Measurements from ENCODE around the gene MYL6B. TPM values are rescaled to one million over a fixed set of nuclear protein-coding genes. Genes with fewer than 3 reads are reported as not detected.
"Not testable (repeated sequence)": the region's sequence is repeated elsewhere in the genome, so short reads cannot be mapped to it uniquely, and the experiment has no call there.

The MYL6B gene
- total and polyA plus RNA-seq, 8 donors = 6.7 to 65.9 (median 16.5) TPM

- no peak overlapping the region for H3K4me3 ChIP-seq
- peaks cover 3 to 63% (median 50%) of the 10 kb centered on the region in 3 donors for H3K36me3 ChIP-seq
- peaks cover 0 to 21% (median 3%) of the 10 kb centered on the region in 3 donors for H3K4me1 ChIP-seq
- TF ChIP-seq CTCF (IDR thresholded peaks at IDR 0.05) = no peak
- intact Hi-C loops (cut with DNase I) = no loop called here
- 88 to 91% methylated on average over 5 of the region's 5 CpGs for WGBS, 2 donors
- DNase-seq = no peak
- H3K27me3 ChIP-seq = no peaks in the 10 kb centered on the region
- H3K27ac ChIP-seq = no peak overlapping the region
- no peak for FAIRE-seq
- ATAC-seq = no peak
- H3K9me3 ChIP-seq = no peaks in the 10 kb centered on the region
Observed at GRCh38 chr12:56110571-56110970, 41.8 kb upstream of the MYL6B start.

GRCh38 chr12:56114084-56114483 is 38.3 kb upstream of the MYL6B start:
- no peak for ATAC-seq
- Histone ChIP-seq H3K4me1 (peaks cover 0 to 10% (median 4%) of the 10 kb centered on the region in 3 donors), H3K4me3 (no peak overlapping the region), H3K36me3 (peaks cover 3 to 38% (median 36%) of the 10 kb centered on the region in 3 donors), H3K27me3 (no peaks in the 10 kb centered on the region), H3K27ac (no peak overlapping the region), H3K9me3 (no peaks in the 10 kb centered on the region)
- 84 to 91% methylated on average over 1 of the region's 1 CpG for WGBS, 2 donors
- DNase-seq = no peak
- TF ChIP-seq CTCF (IDR thresholded peaks at IDR 0.05) = no peak
- FAIRE-seq = no peak
- intact Hi-C loops (cut with DNase I) = no loop called here

GRCh38 chr12:56115329-56115728 is 37.1 kb upstream of the MYL6B start:
- Histone ChIP-seq H3K4me1 (peaks cover 0 to 17% (median 13%) of the 10 kb centered on the region in 3 donors), H3K27me3 (no peaks in the 10 kb centered on the region), H3K27ac (peak overlapping the region; percentile 76 to 94 (median 86)), H3K4me3 (peak overlapping the region in 3 of 4 donors; percentile 65 to 84 (median 67)), H3K9me3 (no peaks in the 10 kb centered on the region), H3K36me3 (peaks cover 3 to 25% (median 24%) of the 10 kb centered on the region in 3 donors)
- FAIRE-seq (no peak), ATAC-seq (no peak), DNase-seq (peak in 2 of 6 donors; percentile 37 to 41)
- 27 to 31% methylated on average over 10 of the region's 10 CpGs for WGBS, 2 donors
- intact Hi-C loops (cut with DNase I) = loop anchor here in 1 of 3 donors (5.0 kb wide), 1 partner anchor 38 kb away; no protein-coding TSS in a partner anchor
- TF ChIP-seq CTCF (IDR thresholded peaks at IDR 0.05) = no peak

- peak within 1 kb of the TSS; percentile 76 to 94 (median 86) for H3K27ac ChIP-seq
- ATAC-seq = peak; percentile 71 to 84 (median 75)
- H3K36me3 ChIP-seq = peaks cover 0 to 18% (median 13%) of the 10 kb centered on the region in 3 donors
- FAIRE-seq = no peak
- peak; percentile 90 to 94 (median 92) for DNase-seq
- no peaks in the 10 kb centered on the region for H3K27me3 ChIP-seq
- 0% methylated on average over 34 of the region's 34 CpGs for WGBS, 2 donors
- H3K4me1 ChIP-seq = peaks cover 0 to 17% (median 13%) of the 10 kb centered on the region in 3 donors
- TF ChIP-seq CTCF (IDR thresholded peaks at IDR 0.05) = no peak
- peak within 1 kb of the TSS; percentile 45 to 84 (median 66) for H3K4me3 ChIP-seq
- H3K9me3 ChIP-seq = no peaks in the 10 kb centered on the region
- intact Hi-C loops (cut with DNase I) = loop anchor here in 1 of 3 donors (5.0 kb wide), 1 partner anchor 39 kb away; no protein-coding TSS in a partner anchor
Observed at GRCh38 chr12:56116267-56117081, 35.9 kb upstream of the MYL6B start, which contains the start of gene RPL41. Gene RPL41, plus strand, starts transcription at chr12:56116633.

- not testable (repeated sequence) for H3K9me3 ChIP-seq, ATAC-seq, H3K27me3 ChIP-seq, FAIRE-seq
- Histone ChIP-seq H3K36me3 (peaks cover 0 to 15% (median 8%) of the 10 kb centered on the region in 3 donors), H3K4me1 (peaks cover 0 to 17% (median 13%) of the 10 kb centered on the region in 3 donors), H3K4me3 (peak overlapping the region; percentile 45 to 84 (median 66)), H3K27ac (peak overlapping the region; percentile 76 to 94 (median 86))
- peak in 1 of 6 donors; percentile 36 for DNase-seq
- intact Hi-C loops (cut with DNase I) = loop anchor here in 1 of 3 donors (5.0 kb wide), 1 partner anchor 40 kb away; no protein-coding TSS in a partner anchor
- WGBS, 2 donors = 1 to 2% methylated on average over 12 of the region's 16 CpGs
Observed at GRCh38 chr12:56117082-56117706, 35.2 kb upstream of the MYL6B start.
